Endothelial cell of umbilical vein (primary cell): ENCODE measurements around the gene CA11.

Source experiments
- CTCF ChIP-seq, 2 donors: IDR thresholded peaks; 1 replicate in 1 of 2; 2 replicates in 1 of 2; pipeline ENCODE4 v1.5.1; 2011; ENCODE audit warnings: low read length in 2 of 2, mild to moderate bottlenecking in 2 of 2, moderate library complexity in 2 of 2, control low read depth in 1 of 2, inconsistent platforms in 1 of 2, low read depth in 1 of 2; ENCODE audit not compliant: insufficient read depth in 1 of 2; ENCODE audit errors: extremely low read depth in 1 of 2
- FOS ChIP-seq: IDR thresholded peaks from 2 replicates; pipeline ENCODE4 v1.6.1; 2011; ENCODE audit warnings: mild to moderate bottlenecking, low read length, moderate library complexity, borderline replicate concordance; ENCODE audit not compliant: insufficient read depth
- POLR2A ChIP-seq: IDR thresholded peaks from 2 replicates; pipeline ENCODE4 v1.6.1; 2012; ENCODE audit warnings: low read depth, mild to moderate bottlenecking, control low read depth, low read length
- POLR2AphosphoS5 ChIP-seq: IDR thresholded peaks from 2 replicates; pipeline ENCODE4 v1.6.1; 2012; ENCODE audit warnings: low read depth, mild to moderate bottlenecking, control low read depth, low read length, moderate library complexity; ENCODE audit not compliant: insufficient read depth

GRCh38 chr19:48618278-48618915 is 27.6 kb downstream of the CA11 start:
- TF ChIP-seq CTCF (IDR thresholded peaks at IDR 0.05; ENCODE audit: extremely low read depth in 1 of 2, insufficient read depth in 1 of 2, low read depth in 1 of 2, low read length in 2 of 2) = no peak
- no peak for TF ChIP-seq POLR2AphosphoS5
- TF ChIP-seq POLR2A = no peak
- no peak for TF ChIP-seq FOS
